HG03097 (cell line): Measurements from ENCODE around the gene LRRC8B.
"Not testable (repeated sequence)": the region's sequence is repeated elsewhere in the genome, so short reads cannot be mapped to it uniquely, and the experiment has no call there.

Experiments
- ATAC-seq: cut with Tn5 transposase; IDR thresholded peaks from one replicate; pipeline ENCODE4 v1.9.1; 2021; ENCODE audit not compliant: unreplicated experiment, low FRiP score

The LRRC8B gene

DNA sequence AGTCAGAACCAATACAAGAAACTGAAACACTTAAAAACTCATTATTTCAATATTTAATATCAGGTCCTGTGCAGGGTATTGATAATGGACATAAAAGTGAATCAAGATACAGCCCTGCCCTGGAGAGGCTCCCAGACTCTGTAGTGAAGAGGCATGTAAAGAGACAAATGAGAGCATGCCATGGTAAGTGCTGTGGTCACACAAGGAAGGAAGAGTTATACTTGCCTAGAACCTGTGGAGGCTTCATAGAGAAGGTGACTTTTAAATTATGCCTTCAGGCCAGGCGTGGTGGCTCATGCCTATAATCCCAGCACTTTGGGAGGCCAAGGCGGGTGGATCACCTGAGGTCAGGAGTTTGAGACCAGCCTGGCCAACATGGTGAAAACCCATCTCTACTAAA, 105.0 kb downstream of the LRRC8B start:
- not testable (repeated sequence) for ATAC-seq

DNA sequence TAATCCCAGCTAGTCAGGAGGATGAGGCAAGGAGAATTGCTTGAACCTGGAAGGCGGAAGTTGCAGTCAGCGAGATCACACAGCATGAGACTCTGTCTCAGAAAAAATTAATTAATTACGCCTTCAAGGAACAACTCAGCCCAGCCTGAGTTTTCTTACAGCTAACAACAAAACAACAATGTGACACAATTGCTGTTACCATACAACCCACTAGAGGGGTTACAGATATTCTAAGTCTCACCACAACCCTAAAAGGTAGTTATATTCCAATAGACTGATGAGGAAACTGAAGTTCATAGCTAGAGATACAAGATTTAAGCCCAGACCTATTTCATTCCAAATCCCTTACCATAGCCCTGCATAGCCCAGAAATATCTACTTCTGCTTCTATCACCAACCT, 105.4 kb downstream of the LRRC8B start:
- ATAC-seq, result no peak

DNA sequence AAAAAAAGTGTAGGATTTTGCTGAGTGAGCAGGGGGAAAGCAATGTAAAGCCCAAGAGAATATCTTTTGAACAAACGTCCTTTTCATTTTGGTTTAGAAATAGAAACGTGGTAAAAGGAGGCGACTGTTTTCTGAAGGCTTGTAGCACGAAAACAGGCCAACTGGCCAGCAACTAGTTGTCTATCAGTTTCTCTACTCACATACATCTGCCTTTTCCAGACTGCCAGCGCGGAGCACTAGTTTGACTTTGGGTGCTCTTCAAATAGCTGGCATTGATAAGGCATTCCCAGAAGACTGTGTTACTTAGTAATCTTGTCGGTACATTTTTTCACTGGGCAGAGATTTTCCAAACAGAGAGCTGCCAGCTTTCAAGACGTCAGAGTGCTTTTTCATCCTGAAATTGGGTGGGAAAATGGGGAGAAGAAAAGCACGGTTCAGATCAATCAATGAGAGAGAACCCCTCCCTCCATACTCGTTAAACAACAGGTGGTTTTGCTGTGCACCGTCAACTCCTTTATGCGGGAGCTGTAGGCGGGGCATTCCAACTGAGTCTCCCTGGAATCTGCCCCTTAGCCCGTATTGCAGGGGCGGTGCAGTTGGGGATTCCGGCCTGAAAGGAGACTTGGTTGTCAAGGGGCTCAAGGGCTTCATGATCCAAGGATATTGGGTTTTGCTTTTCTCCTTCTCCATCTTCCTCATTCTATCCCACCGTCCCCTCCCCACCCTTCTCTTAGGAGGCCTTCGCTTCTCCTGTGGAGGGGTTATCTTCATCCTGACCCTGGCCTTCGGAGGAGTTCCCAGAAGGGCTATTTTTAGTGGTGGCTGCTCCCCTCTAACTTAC, 107.4 kb downstream of the LRRC8B start:
- ATAC-seq, result no peak

DNA sequence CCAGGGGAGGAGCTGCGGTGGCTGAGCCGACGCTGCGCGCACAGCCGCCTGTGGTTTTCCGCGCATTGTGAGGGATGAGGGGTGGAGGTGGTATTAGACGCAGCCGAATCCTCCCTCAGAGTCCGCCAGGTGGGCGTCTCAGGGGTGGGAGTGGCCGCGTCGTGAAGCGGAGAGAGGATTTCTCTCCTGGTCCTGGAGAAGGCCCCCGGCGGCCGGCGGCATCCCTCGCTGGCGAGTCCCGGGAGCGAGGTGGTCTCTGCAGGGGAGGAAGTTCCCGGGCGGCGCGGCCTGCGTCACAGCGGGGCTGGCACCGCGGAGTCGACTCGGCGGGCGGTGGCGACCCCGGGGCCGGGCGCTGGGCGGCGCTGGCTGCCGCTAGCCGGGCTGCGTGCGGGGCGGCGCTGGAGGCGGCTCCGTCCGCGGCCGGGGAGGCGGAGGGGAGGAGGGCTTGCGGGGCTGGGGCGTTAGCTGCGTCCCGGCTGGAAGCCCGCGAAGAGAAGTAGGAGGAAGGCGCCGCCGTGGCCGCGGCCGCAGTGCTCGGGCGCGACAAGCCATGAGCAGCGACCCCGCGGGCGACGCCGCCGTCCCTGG, 108.1 kb downstream of the LRRC8B start, which contains the start of gene LRRC8C:
Gene LRRC8C, plus strand, starts transcription at position 464 of the 591 bp plus-strand sequence. CDS start 53,354 bp downstream, outside the sequence.
- ATAC-seq, result peak; percentile 77

DNA sequence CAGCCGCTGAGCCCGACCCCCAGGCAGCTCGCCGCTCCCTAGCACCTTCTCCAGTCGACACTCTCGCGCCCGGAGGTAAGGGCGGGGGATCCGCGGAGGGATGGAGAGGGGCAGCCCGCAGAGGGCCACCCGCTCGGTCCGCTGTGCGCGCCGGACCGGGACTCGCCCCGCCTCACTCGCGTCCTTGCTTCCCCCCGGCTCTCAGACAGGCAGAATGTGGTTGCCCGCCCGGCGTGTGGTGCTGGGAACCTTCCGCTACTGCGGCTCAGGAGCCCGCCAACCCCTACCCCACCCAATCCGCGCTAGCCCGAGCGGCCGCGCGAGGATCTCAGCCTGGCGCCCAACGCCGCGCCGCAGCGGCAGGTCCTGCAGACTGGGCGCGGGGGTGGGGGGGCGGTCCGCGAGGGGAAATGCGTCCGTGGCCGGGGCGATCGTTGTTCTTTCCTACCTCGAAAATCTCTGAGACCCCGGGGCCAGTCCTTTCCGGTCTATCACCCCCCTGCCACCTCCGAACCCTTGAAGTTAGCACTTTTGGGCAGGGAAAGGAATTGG, 108.7 kb downstream of the LRRC8B start:
- ATAC-seq, result peak; percentile 25

DNA sequence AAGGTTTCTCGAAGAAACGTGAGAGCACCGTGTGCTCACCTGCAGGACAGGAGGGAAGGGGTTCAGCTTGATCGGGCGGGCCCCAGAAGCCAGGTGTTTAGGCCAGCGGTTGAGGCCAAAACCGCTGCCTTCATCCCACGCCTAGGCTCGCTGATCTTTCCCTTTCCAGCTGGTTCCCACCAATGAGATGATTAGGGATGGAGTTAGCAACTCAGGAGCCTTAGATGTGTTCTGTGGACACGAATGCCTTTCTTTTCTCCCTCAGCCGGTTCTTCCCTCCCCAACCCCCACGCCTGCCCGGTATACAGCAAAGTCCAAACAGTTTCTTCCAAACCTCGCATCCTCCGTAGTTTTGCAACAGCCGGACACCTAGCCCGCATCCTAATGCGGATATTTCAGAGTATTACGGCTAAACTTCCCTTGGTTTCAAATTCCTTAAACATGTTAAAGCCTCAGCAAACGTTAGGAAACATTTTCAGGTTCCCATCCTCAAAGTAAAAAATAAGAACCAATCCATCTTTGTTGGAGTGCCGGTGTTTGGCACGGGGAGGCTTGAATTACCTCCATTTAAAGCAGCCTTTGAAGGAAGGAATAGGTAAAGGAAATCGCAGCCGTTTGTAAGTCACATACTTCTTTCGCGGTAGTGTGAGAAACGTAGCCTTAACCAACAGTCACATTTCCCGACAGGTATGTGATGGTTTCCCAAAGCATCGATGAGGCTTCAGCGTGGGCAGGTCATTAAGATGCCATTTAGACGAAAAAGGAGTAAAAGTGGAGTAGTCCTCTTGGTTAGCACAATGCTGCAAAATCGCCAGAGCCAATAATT, 109.4 kb downstream of the LRRC8B start:
- ATAC-seq, result no peak

DNA sequence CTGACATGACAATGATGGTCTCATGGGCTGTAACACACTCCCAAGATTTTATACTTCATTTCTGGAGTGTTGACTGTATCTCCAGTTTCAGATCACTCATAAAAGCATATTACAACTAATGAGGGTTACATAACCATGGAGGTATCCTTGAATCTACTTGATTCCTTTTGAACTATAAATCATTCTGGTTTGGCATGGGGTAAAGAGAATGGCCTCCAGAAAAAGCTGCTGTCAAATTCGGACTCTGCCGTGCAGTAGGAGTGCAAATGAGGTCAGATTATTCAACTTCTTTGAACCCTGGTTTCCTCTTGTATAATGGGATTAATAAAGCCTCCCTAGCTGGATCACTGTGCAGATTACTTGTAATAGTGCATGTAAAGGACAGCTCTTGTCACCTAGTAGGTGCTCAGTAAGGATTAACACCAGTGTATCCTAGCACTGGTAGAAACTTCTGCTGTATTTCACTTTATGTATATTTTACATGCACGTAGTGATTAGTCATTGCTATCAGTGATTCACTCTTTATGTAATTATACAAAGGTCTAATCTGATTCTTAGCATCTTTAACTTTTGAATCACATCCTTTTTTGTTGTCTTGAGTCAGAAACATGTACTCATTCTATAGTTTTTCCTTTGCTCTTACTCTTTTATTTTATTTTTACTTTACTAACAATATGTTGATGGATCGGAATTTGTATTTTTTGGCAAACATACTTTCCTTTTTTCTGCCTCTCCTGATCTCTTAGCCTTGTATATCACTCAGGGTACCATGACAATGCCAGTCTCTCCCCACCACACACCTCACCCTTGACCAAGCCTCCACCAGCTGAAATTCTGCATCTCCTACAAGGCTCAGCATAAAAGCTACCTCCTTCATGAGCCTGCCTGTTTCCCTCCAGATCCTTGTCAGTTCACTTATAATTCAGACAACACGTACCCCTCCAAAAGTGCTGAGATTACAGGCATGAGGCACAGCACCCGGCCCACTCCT, 111.5 kb downstream of the LRRC8B start:
- no peak for ATAC-seq

DNA sequence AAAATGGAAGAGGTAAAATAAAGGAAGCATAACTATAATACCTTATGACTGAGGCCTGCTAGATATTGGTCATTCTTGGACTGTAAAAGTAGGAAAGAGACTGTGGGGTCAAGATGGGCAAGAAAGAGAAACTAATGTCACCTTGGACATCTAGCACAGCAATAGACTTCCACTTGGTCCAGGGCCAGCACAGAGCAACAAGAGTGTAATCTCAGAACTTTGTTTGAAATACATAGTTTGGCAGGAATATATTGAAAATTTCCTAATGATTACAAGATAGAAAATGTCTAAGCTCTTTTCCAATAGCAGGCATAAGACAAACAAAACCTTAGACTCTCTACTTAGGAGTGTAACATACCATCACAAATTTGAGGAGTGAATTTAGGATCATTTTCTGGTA, 112.9 kb downstream of the LRRC8B start:
- ATAC-seq, result no peak

DNA sequence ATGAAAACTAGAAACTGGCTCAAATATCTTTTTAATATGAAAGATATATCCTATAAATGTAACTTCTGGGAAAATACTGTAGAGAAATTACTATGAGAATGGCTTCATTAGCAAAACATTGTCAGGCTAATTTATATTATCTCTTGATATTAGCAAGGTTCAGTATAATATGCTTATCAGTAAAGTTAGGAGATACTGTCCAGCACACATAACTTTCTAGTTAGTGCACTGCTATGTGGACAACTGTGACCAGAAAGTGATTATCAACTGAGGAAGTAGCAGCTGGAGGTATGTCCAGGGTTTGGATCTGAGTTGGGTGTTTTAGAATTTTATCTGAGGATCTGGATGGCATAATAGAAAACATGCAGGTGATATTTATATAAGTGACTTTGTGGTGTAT, 115.8 kb downstream of the LRRC8B start:
- no peak for ATAC-seq

DNA sequence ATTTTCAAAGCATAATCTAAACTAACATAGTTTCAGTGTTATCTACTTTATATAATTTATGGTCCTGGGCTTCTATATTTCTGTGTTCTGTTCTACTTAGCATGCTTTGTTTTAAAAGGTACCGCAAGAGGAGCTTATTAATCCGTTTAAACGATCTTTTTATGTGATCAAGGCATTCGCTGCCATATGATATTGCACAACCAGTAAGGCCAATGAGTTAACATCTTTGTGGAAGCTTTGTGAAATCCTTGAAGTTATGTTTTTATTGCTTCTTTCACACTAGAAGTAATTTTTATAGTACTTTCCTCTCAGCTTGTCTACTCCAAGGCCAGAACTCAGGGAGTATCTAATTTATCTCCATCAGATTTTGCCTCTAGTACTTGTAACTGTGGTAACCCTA, 117.2 kb downstream of the LRRC8B start:
- no peak for ATAC-seq

DNA sequence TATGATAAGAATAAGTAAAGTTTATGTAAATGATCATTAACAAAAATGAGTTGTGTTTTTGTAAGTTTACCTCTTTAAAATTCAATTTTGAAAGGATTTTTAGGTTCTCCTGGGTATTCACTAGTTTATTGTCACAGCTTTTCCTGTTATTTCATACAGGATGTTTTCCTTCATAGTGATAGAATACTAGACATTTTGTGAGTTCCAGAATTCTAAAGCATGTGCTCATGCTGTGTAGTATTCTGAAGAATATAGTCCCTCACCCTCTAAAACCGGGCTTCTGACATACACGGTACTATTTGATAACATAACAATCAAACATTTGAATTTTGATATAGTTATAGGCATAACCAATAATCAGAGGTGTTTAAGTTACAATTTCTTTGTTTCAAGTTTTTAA, 118.9 kb downstream of the LRRC8B start:
- ATAC-seq, result no peak

DNA sequence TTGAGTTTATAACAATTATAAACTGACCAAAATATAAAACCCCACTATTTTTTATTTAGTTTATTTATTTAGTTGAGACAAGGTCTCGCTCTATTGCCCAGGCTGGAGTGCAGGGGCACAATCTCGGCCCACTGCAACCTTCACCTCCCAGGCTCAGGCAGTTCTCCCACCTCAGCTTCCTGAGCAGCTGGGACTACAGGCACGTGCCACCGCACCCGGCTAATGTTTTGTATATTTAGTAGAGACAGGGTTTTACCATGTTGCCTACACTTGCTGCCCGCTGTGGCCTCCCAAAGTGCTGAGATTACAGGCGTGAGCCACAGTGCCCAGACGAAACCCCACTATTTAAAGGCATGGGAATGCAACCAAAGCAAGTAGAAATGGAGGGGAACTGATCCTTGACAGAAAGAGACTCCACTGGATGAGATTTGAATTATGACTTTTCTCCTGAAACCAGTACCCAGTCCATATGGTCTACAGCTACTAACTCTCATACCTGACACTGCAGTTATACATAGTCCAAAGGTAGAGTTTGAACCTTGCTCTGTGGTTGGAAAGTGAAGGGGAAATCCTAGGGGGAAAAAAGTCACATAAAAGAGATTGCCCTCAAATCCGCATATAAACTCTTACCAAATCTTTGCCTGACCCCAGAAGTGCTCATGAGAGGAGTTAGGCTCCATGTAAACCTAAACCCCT, 119.6 kb downstream of the LRRC8B start:
- ATAC-seq, result no peak

DNA sequence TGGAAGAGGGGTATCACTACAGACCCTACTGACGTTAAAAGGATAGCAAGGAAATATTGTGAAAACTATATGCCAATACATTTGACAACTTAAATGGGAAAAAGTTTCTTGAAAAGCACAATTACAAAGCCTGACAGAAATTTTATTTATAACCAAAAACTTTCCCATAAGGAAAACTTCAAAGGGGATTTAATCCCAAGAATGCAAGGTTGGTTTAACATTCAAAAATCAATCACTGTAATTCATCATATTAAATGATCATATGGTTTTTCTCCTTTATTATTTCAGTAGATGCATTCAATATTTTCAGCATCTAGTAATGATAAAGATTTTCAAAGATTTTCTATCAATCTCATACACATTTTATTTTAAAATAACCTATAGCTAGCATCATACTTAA, 121.6 kb downstream of the LRRC8B start:
- ATAC-seq, result no peak
